NT2/D1 (cell line): ENCODE data around the gene CSTF2T.

Experiments
- SUZ12 ChIP-seq: IDR thresholded peaks from 2 replicates; pipeline ENCODE4 v1.6.1; 2011; ENCODE audit not compliant: insufficient read length, insufficient read depth; ENCODE audit errors: extremely low read depth
- YY1 ChIP-seq: IDR thresholded peaks from 2 replicates; pipeline ENCODE4 v1.6.1; 2011; ENCODE audit not compliant: insufficient read length, insufficient read depth

DNA sequence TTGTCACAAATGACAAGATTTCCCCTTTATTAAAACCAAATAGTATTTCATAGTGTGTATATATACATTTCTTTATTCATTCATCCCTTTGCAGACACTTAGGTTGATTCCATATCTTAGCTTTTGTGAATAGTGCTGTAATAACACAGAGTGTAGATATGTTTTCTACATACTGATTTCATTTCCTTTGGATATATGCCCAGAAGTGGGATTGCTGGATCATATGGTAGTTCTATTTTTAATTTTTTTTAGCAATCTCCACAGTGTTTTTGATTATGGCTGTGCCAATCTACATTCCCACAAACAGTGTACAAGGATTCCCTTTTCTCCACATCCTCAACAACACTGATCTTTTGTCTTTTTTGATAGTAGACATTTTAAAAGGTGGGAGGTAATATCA, 46.4 kb downstream of the CSTF2T start:
- TF ChIP-seq YY1 (no peak), SUZ12 (no peak)
